ENCODE results near the gene PRDM7.

GRCh38 chr16:90048737-90049330 is 28.3 kb downstream of the PRDM7 start:
- TF ChIP-seq CTCF (IDR thresholded peaks at IDR 0.05) (no peak), EZH2 (IDR thresholded peaks at IDR 0.05; ENCODE audit: borderline replicate concordance, insufficient read depth, low read depth, low read length, poor library complexity, severe bottlenecking) (no peak)

Measured in B cell (primary cell).